22Rv1 (cell line): Measurements from ENCODE around the gene METTL15.

ENCODE experiments used
- CTCF ChIP-seq: fragments of 450-650 bp; IDR thresholded peaks from 2 replicates; pipeline ENCODE4 v1.5.1; 2017; ENCODE audit warnings: mild to moderate bottlenecking
- ZFX ChIP-seq: fragments of 450-650 bp; IDR thresholded peaks from 2 replicates; pipeline ENCODE4 v1.6.1; 2017; ENCODE audit warnings: antibody characterized with exemption, borderline replicate concordance

GRCh38 chr11:28338371-28338770 lies 230.2 kb downstream of the METTL15 start:
- no peak for TF ChIP-seq CTCF
- no peak for TF ChIP-seq ZFX
